Hematopoietic multipotent progenitor cell treated with erythropoietin and hydrocortisone succinate and interleukin-3 and kit ligand, for 17 days (in vitro differentiated cells): ENCODE results near the gene KCNH2.
A peak's percentile ranks its signal among the peaks of the same experiment; 100 is the strongest.

ENCODE experiments used
- DNase-seq: peaks from one replicate; pipeline ENCODE4 v3.0.0-alpha.2; 2015; ENCODE audit warnings: low spot score

Gene KCNH2

DNA sequence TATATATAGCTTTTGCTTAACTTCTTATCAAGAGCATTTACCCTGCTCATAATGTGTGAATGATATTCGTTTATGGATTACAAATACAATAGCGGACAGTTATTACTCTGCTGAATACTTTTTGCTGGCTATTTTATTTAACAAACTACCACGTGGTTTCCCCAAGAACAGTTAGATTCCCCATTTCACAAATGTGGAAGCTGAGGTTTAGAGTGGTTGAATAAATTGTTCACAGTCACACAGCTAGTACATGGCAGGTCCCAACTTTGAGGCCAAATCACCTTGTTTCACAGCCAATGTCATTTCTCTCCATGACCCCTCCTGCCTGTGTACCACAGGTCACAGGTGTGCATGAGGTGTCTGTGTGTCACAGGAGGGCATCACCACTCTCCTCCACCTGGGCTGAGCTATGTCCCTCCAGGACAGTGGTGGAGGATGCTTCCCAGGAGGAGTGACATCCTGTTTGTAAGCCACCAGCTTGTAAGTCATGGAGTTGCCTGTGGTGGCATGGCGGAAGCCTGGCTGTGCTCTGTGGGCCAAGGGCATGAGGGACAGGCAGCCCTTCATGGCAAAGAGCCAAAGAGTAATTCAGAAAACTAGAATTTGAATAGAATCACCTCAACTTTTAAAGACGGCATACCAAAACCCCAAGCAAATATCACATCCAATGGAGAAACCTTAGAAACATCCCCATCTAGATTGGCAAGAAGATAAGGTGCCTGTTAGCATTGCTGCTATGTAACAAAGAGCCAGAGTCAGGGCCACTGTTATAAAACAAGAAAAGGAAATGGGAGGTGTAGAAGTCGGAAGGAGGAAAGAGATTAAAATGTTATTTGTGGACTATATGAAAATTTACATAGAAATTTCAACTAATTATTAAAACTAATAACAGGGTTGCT is 73.9 kb downstream of the KCNH2 start:
- no peak for DNase-seq

DNA sequence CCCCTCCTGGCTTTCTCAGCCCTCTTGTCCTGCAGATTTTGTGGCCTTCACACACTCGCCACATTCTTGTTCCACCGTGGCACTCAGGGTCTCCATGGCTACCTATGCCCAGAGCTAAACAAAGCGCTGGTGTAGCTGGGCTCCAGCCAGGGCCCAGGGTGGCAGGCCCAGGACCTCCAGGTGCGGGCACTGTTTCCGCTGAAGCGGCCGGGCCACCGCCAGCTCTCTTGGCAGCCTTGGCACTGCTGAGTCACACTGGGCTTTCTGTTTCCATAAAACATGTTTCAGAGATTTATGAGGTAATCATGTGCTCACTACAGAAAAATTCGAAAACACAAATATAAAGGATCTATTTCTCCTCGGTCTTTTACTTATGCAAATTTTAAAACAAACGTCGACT is 74.5 kb downstream of the KCNH2 start:
- DNase-seq = no peak

DNA sequence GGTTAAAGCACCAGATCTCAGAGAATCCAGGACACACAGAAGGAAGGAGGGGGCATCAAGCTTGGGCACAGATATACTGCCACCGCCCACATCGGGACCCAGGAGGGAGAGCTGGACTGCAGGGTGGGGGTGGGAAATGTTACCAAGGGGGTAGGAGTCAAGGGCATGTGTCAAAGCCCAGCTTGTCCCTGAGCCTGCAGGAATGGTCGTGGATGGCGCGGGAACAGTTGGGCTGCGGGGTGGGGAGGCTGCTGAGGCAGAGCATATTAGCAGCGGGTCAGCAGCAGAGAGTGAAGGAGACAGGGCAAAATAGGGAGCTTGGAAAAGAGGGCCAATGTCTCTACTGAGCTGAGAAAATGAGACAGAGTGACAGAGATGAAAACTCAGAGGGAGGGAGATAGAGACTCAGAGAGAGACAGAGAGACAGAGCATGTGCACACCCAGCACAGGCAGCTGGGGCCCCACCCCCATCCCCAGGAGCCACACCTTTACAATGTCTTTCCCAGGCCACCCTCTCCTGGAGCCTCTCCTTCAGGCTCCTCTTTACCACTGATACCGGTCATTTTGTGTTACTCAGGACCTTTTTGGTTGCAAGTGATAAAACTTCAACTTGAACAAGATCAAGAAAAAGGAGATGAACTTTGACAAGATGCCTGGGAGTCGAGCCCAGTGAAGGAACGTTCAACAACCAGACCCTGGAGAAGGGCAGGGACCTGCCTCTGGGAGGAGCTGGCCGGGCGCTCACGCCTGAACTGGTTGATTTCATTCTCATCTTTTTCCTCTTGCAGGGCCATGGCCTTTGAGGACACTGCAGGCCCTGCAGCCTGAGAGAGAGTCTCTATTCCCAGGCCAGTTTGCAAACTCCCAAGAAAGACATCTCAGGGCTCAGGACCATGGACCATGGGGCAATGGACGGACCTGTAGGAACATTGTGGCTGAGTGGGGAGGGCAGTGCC is 75.8 kb downstream of the KCNH2 start:
- DNase-seq = no peak

DNA sequence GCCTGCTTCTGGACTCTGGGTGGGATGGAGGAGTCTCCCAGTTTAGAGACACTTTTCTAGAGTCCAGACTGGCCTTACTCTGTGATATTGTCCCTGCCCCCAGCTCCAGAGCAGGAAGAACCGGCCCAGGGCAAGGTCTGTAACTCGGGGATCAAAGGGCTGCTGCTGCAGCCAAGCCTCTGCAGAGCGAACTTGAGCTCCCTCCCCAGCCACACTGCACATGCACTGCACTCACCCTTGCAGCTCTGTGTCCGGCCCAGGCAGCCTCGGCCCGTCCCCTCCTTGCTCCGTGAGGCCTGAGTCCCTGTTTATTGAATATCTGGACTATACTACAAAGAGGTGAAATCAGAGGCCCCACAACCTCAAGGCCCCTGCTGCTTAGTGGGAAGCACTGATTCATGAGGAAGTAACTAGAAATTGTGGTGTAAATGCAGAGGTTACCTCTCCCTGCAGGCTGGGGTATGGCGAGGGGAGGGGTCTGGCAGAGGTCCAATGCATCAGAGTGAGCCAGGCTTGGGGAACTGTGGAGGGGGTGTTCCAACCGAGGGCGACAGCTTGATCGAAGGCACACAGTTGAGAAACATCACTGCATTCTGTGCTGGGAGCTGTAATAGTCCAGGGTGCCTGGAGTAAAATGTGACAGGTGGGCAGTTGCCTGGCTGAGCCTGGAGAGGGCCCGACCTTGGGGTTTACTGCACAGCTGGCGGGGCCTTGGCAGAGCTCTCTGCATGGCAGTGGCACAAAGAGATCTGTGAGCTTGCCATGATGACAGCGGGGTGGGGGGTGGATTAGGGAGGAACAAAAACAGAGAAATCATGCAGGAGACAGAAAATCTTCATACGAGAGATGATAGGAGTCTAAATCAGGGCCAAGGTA is 76.7 kb downstream of the KCNH2 start:
- no peak for DNase-seq

DNA sequence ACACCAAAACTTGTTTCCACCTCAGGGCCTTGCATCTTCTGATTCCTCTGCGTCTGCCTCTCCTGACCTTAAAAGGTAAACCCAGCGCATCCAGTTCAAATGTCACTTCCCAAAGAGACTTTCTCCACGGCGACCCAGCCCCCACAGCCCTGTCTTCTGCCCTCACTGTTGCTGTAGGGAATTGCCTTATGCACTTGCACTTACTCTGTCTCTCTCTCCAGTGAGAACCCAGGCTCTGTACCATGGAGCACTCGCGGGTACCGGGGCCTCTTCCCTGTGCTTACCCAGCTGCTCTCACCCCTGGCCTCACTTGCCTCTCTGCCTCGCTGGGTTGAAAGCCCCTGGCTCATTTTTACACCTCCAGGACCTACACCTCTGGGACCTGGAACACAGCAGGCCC is 77.4 kb downstream of the KCNH2 start:
- DNase-seq = no peak

DNA sequence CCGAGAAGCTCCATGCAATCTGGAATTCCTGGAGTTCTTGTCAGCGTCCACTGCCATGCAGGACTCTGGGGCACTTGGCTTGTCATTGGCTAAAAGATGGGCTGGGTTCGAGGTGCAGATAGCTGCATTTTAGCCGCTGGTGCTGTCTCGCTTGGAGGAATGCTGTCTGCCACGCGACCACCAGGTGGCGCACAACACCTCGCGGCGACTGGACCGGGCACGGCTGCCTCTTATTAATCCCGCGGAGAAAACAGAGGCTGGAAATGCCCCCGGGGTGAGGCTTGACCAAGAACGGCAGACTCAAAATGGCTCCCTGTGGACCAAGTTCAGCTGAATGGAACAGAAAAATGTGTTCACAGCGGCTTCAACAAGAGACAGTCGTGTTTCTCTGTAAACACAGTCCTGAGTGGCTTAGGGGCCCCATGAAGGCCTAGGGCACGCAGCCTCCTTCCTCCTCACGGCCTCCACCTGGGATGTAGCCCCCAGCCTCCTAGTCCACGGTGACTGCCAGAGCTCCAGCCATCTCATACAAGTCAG is 79.6 kb downstream of the KCNH2 start:
- DNase-seq = peak; percentile 75

DNA sequence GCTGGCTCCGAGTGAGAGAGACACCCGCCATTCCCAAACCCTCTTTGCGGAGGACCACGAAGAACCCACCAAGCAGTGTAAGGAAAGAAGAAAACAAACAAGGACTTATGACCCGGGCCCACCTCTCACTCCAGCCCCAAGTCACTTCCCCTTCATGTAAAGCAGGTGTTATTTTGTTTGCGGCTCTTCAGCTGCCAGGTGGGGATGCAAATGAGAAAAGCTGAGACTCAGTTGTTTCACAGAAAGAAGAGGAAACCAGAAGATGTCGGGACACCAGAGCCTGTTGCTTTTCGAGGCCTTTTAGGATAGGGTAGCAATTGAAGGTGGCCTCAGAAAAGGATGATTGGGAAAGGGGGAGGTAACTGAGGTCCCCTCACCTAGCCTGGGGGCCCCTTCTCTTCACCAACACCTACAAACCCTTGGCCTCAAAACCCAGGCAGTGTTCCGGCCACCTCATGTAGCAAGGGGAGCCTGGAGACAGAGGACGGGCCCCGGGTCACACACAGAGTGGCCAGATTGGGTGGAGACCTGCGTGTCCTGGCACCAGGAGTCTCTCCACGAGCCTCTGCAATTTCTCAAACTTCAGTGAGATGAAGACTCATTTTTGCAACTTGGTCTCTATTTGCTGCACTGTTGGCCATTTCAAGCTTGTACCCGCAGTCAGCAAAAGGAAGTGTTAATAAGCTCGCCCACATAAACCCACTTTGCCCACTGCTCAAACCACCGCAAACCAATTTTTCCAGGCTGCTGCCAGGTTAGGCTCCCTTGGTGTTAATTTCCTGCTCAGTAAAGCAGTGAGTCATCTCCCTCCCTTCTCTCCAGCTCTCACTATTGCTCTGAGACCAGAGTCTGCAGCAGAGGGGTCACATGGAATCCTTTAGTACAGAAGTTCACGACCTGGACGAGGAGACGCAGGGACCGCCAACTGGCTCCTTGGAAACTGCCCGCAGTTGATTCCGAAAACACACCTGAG is 80.3 kb downstream of the KCNH2 start:
- DNase-seq = no peak

DNA sequence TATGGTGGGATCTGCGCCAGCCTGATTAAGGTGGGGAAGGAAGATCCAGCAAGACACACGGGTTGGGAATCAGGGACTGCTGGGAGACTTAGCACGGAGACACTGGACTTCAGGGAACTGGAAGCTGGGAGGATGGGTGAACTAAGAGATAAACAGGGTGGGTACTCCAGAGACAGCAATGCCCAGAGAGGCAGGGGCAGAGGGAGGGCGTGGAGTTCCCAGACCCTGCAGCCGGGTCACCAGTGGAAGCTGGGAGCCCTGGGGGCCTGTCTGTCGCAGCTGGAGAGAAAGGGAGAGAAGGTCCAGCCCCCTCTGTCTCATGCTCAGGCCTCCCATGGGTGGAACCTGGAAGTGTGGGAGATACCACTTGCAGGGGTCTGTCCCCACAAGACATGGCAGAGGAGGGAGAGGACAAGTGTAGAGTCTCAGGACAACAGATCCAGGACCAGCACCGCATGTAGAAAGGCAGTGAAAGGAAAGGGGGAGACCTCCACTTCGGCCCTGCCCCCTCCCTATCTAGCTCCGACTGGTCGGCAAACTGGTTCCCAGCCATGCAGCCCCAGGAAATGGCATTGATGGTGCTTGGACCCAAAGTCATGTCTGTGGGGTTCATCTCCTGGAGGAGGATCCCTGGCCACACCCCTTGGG is 81.4 kb downstream of the KCNH2 start:
- no peak for DNase-seq

DNA sequence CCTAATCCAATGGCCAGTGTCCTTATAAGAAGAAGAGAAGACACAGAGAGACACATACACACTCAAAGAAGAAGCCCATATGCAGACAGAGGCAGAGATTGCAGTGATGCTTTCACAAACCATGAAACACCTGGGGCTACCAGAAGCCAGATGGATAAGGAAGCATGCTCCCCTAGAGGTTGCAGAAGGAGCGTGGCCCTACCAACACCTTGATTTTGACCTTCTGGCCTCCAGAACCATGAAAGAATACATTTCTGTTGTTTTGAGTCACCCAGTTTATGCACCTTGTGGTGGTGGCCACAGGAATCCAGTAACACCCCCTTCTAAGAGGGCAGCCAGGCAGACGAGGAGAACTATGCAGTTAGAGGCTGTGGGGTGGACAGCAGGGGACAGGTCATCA is 82.3 kb downstream of the KCNH2 start:
- DNase-seq = no peak
